Thoracic aorta (tissue), 2 donors: Measurements from ENCODE around the gene CPAMD8. TPM values are rescaled to one million over a fixed set of nuclear protein-coding genes. Genes with fewer than 3 reads are reported as not detected.

Experiments
- ATAC-seq: fragments of 150-250 bp; one replicate; pipeline ENCODE4 v1.8.0; 2017; ENCODE audit warnings: low read depth; ENCODE audit not compliant: insufficient number of reproducible peaks, low FRiP score
- DNase-seq: peaks from one replicate; pipeline ENCODE4 v3.0.0-alpha.2; 2020; ENCODE audit warnings: low spot score
- H3K27ac ChIP-seq, 2 donors: fragments of 200-600 bp; sonication (generic); 1 replicate in 1 of 2; 2 replicates in 1 of 2; pipeline ENCODE4 v1.5.1; 2016; ENCODE audit warnings: mild to moderate bottlenecking in 2 of 2, moderate library complexity in 2 of 2
- H3K27me3 ChIP-seq: fragments of 200-600 bp; sonication (generic); replicated peaks from 2 replicates; pipeline ENCODE4 v1.6.0; 2016; ENCODE audit warnings: mild to moderate bottlenecking; ENCODE audit not compliant: insufficient read depth
- H3K36me3 ChIP-seq: fragments of 200-600 bp; sonication (generic); one replicate; pipeline ENCODE4 v1.5.1; 2016
- H3K4me1 ChIP-seq, 2 donors: fragments of 200-600 bp; sonication (generic); 1 replicate in 1 of 2; 2 replicates in 1 of 2; pipeline versions ENCODE4 v1.5.1 to v1.6.0; 2016; ENCODE audit warnings: low read depth in 2 of 2, mild to moderate bottlenecking in 1 of 2; ENCODE audit not compliant: control insufficient read depth in 1 of 2
- H3K4me3 ChIP-seq: fragments of 200-600 bp; sonication (generic); 2 replicates; pipeline ENCODE4 v1.5.1; 2016; ENCODE audit warnings: mild to moderate bottlenecking
- H3K9me3 ChIP-seq: fragments of 200-600 bp; sonication (generic); 2 replicates; pipeline ENCODE4 v1.5.1; 2016
- total RNA-seq, 2 donors: library from RNA; depleted of rRNA; stranded (reverse); fragments of >200 nt; gene quantifications; one replicate each; pipeline versions ENCODE4 v1.1.0 to v1.2.3, GENCODE V29; 2016
- TF ChIP-seq, protein P1 (sequence below): fragments of 200-600 bp; sonication (generic); IDR thresholded peaks from one replicate; pipeline ENCODE4 v1.5.1; 2019; ENCODE audit warnings: antibody characterized with exemption

Gene CPAMD8
- total RNA-seq, 2 donors from 2014 or later = 27.3 to 36.4 TPM

DNA sequence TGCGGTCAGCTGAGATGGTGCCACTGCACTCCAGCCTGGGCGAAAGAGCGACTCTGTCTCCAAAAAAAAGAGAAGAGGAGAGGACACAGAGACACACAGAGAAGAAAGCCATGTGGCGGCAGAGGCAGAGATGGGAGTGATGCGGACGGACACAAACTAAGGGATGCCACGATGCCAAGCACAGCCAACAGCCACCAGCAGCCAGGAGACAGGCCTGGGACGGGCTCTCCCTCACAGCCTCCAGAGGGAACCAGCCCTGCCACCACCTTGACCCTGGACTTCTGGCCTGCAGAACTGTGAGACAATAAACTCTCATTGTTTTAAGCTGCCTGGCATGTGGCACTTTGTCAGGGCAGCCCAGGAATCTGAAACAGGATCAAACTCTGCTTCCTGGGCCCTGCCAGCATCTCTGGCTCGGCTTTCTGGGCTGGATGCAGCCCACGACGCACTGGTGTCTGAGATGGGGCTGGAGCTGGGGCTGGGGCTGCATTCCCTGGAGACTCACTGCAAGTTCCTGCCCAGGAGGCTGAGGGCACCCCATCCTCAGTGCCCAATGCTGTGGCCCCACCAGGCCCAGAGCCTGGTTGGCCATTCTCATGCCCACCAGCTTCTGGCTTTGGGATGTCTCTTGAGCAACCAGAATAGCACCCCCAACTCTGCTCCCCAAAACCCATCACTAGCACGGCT, 134.8 kb downstream of the CPAMD8 start:
- Histone ChIP-seq H3K36me3 (no peaks in the 10 kb centered on the region), H3K4me1 (peaks cover 3 to 19% of the 10 kb centered on the region in 2 donors), H3K4me3 (no peak overlapping the region), H3K27me3 (no peaks in the 10 kb centered on the region), H3K27ac (no peak overlapping the region), H3K9me3 (no peaks in the 10 kb centered on the region)
- TF ChIP-seq, protein P1, sequence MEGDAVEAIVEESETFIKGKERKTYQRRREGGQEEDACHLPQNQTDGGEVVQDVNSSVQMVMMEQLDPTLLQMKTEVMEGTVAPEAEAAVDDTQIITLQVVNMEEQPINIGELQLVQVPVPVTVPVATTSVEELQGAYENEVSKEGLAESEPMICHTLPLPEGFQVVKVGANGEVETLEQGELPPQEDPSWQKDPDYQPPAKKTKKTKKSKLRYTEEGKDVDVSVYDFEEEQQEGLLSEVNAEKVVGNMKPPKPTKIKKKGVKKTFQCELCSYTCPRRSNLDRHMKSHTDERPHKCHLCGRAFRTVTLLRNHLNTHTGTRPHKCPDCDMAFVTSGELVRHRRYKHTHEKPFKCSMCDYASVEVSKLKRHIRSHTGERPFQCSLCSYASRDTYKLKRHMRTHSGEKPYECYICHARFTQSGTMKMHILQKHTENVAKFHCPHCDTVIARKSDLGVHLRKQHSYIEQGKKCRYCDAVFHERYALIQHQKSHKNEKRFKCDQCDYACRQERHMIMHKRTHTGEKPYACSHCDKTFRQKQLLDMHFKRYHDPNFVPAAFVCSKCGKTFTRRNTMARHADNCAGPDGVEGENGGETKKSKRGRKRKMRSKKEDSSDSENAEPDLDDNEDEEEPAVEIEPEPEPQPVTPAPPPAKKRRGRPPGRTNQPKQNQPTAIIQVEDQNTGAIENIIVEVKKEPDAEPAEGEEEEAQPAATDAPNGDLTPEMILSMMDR = no peak
- DNase-seq (no peak), ATAC-seq (no peak)

DNA sequence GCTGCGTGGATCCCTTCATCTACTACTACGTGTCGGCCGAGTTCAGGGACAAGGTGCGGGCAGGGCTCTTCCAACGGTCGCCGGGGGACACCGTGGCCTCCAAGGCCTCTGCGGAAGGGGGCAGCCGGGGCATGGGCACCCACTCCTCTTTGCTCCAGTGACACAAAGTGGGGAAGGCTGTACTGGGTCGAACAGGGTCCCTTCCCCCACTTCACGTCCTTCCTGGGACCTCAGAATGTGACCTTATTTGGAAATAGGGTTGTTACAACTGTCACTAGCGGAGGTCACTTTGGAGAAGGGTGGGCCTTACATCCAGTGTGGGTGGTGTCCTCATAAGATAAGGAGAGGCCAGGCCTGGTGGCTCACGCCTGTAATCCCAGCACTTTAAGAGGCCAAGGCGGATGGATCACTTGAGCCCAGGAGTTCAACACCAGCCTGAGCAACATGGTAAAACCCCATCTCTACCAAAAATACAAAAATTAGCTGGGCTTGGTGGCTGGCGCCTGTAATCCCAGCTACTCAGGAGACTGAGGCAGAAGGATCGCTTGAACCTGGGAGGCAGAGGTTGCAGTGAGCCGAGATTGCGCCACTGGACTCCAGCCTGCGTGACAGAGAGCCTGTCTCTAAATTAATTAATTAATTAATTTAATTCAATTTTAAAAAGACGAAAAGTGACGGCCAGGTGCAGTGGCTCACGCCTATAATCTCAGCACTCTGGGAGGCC, 136.0 kb downstream of the CPAMD8 start:
- DNase-seq (no peak), ATAC-seq (no peak)
- Histone ChIP-seq H3K27me3 (no peaks in the 10 kb centered on the region), H3K4me1 (peaks cover 0 to 12% of the 10 kb centered on the region in 2 donors), H3K27ac (no peak overlapping the region), H3K36me3 (no peaks in the 10 kb centered on the region), H3K4me3 (no peak overlapping the region), H3K9me3 (no peaks in the 10 kb centered on the region)
- TF ChIP-seq, protein P1 = no peak

DNA sequence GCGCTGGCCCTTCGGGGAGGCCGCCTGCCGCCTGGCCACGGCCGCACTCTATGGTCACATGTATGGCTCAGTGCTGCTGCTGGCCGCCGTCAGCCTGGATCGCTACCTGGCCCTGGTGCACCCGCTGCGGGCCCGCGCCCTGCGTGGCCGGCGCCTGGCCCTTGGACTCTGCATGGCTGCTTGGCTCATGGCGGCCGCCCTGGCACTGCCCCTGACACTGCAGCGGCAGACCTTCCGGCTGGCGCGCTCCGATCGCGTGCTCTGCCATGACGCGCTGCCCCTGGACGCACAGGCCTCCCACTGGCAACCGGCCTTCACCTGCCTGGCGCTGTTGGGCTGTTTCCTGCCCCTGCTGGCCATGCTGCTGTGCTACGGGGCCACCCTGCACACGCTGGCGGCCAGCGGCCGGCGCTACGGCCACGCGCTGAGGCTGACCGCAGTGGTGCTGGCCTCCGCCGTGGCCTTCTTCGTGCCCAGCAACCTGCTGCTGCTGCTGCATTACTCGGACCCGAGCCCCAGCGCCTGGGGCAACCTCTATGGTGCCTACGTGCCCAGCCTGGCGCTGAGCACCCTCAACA, 136.6 kb downstream of the CPAMD8 start:
- H3K4me3 ChIP-seq = no peak overlapping the region
- no peaks in the 10 kb centered on the region for H3K27me3 ChIP-seq
- H3K4me1 ChIP-seq = peaks cover 0 to 12% of the 10 kb centered on the region in 2 donors
- ATAC-seq (no peak), DNase-seq (no peak)
- no peaks in the 10 kb centered on the region for H3K9me3 ChIP-seq
- TF ChIP-seq, protein P1 = no peak
- H3K27ac ChIP-seq = no peak overlapping the region
- no peaks in the 10 kb centered on the region for H3K36me3 ChIP-seq

DNA sequence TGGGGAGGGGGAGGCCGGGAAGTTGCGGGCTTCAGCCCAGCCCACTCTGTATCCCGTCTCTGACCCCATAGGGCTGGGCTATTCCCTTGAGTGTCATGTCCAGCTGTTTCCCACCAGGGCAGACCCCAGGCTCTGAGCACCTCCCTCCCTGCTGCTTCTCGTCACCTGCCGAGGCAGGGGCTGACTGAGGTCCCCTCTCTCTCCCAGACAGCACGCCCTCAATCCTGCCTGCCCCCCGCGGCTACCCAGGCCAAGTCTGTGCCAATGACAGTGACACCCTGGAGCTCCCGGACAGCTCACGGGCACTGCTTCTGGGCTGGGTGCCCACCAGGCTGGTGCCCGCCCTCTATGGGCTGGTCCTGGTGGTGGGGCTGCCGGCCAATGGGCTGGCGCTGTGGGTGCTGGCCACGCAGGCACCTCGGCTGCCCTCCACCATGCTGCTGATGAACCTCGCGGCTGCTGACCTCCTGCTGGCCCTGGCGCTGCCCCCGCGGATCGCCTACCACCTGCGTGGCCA, 137.2 kb downstream of the CPAMD8 start:
- no peaks in the 10 kb centered on the region for H3K36me3 ChIP-seq
- no peaks in the 10 kb centered on the region for H3K27me3 ChIP-seq
- no peak overlapping the region for H3K27ac ChIP-seq
- no peak for DNase-seq
- no peak for ATAC-seq
- TF ChIP-seq, protein P1 = no peak
- no peaks in the 10 kb centered on the region for H3K9me3 ChIP-seq
- H3K4me1 ChIP-seq = peaks cover 0 to 12% of the 10 kb centered on the region in 2 donors
- no peak overlapping the region for H3K4me3 ChIP-seq
